Hematopoietic multipotent progenitor cell treated with erythropoietin and hydrocortisone succinate and interleukin-3 and kit ligand, for 6 days (in vitro differentiated cells): ENCODE results near the gene RIN1.
"Not testable (repeated sequence)": the region's sequence is repeated elsewhere in the genome, so short reads cannot be mapped to it uniquely, and the experiment has no call there.

Experiments used
- DNase-seq: peaks from one replicate; pipeline ENCODE4 v3.0.0-alpha.2; 2015

The RIN1 gene

DNA sequence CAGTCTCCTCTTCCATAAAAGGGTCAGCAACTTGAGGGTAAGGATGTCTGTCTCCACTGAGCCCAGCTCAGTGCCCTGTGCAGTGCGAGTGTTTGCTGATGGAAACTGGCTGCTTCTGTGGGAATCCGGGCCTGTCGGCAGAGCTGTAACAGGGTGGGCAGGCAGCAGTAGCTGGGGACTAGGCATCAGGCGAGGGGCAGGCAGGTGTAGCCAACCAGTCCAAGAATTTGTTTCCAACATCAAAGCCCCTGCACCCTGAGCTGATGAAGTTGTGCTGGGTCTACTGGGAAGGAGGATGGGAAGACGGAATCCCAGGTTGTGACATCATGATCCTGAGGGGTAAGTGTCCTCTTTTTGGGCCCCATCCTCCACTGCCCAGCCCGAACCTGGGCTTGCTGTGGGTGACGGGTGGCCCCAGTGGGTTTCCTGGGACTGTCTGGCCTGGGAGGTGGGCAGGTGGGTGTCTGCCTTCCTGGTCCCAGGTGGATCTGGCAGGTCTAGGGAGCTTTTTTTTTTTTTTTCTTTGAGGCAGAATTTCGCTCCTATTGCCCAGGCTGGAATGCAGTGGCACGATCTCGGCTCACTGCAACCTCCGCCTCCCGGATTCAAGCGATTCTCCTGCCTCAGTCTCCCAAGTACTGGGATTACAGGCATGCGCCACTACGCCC, 24.3 kb upstream of the RIN1 start:
- DNase-seq: no peak

DNA sequence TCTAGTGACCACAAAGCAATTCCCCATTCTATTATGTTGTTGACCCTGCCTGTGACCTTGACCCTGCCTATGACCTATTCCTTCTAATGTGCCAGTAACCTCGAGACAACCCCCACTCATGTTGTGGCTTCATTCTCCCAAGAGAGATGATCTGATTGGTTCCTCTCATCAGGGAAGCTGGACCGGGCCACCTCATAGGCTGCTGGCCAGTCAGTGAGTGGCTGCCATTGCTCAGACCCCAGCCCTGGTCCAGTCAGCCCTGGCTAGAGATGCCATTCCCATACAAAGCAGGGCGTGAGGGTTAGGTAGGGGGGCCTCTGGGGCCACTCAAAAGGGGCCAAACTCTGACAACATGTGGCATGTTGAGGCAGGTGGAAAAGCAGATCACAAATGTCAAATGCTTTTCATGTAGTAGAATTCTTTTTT, 23.4 kb upstream of the RIN1 start:
- DNase-seq: no peak

DNA sequence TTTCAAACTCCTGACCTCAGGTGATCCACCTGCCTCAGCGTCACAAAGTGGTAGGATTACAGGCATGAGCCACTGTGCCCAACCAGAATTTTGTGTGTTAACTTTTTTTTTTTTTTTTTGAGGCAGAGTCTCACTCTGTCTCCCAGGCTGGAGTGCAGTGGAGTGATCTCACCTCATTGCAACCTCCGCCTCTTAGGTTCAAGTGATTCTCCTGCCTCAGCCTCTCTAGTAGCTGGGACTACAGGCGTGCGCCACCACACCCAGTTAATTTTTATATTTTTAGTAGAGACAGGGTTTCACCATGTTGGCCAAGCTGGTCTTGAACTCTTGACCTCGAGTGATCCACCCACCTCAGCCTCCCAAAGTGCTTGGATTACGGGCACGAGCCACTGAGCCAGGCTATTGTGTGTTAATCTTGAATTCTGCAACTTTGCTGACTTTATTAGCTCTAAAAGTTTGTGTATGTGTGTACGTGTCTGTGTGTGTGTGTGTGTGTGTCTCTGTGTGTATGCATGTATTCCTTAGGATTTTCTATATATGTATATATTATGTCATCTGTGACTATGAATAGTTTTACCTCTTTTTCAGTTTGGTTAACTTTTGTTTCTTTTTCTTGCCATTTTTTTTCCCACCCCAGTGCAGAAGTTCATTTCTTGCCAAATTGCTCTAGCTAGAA, 14.5 kb upstream of the RIN1 start:
- not testable (repeated sequence) for DNase-seq

DNA sequence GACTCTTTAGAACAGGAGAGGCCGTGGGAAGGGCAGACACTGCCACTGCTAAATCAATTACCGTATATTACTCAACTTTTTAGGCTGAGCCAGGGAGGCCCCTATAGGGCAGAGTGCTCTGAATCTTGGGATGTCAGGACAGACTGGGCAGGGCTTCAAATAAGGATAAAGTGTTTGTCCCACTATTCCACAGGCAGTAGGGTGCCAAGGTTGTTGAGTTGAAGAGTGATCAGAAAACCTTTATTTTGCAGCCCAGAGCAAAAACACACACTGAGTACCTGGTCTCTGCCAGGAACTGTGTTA, 12.8 kb upstream of the RIN1 start:
- DNase-seq: no peak

DNA sequence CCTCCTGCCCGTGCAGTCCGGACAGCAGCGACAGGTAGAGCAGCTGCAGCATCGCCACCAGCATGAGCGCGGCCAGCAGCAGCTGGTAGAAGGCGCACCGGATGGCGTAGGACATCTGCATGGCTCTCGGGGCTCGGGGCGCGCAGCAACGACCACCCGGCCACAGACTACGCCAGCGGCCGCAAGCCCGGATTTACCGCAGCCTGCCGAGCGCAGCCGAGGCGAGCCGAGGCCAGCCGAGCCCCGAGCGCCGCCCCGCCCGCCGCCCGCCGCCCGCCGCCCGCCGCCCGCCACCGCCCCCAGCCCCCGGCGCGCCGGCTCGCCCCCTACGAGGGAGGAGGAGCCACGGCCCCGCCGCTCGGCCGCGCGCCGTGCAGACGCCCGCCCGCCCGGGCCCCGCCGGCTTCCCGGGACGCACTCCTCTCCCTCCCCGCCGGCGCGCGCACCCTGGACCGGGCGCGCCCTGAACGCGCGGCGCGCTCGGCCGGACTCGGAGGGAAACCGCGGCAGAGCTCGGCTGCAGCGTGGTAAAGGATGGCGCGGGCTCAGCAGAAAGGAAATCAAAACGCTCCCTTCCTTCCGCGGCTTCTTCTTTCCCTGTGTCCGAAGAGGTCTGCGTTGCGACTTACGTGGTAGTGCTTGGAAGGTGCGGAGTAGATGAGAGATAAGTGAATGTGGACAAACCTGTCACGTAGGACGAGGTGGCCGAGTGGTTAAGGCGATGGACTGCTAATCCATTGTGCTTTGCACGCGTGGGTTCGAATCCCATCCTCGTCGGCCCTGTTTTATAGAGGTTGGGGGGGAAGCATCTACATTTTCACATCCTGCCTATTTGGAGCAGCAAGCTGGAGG, 11.4 kb upstream of the RIN1 start, which contains the start of gene B4GAT1:
Gene B4GAT1 (minus strand): TSS at position 205 of the 852 bp plus-strand sequence. CDS start 84 bp downstream, at position 121.
- peak; percentile 77 for DNase-seq

DNA sequence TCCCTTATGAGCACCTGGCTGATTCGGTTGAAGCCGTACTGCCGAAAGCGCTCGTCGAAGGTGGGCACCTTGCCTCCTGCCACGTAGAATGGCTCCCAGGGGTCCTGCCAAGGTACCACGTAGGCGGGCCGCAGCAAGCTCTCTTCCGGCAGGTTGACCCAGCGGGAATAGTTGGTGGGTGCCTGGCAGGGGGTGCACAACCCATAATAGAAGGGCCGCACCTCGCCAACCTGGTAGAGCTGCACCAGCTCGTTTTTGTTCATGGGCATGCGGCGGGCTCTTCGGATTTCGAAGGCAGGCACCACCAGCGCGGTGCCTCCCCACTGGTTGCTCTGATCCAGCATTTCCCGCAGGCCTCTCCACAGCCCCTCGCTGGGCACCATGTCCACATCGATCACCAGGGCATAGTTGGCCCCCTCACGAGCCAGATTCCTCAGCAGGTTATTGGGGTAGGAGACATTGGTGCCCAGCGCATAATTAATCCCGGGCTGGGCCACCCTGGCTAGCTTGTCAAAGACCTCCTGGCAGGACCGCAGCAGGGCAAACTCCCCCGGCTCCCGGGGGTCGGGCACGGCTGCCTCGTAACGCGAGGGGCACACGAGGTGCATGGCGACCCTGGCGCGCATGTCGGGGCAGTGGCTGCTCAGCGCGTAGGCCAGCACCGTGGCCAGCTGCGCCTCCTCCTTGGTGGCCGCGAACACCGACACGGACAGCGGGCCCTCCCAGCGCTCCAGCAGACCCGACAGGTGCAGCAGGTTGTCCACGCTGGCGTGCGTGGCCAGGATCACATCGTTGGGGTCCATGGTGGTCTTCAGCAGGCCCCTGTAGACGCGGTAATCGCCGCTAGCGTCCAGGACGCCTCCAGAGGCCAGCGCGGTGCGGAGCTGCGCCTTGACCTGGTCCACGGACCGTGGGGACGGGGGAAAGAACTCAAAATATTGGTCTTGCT, 10.5 kb upstream of the RIN1 start:
- DNase-seq: no peak

DNA sequence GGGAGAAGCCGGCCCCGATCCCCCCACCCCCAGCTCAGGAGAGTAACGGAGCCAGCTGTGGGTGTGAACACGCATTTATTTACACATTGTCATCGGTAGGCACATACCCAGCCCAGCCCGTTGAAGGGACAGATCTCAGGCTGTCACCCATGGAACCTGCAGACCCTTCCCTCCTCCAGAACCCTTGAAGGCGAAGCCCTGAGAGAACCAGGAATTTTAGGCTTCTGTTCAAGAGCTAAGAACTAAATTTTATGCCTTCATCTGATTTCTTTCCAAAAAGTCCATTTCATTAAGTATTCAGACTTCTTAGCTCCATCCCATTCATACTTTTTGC, 9.0 kb upstream of the RIN1 start:
- DNase-seq: no peak

DNA sequence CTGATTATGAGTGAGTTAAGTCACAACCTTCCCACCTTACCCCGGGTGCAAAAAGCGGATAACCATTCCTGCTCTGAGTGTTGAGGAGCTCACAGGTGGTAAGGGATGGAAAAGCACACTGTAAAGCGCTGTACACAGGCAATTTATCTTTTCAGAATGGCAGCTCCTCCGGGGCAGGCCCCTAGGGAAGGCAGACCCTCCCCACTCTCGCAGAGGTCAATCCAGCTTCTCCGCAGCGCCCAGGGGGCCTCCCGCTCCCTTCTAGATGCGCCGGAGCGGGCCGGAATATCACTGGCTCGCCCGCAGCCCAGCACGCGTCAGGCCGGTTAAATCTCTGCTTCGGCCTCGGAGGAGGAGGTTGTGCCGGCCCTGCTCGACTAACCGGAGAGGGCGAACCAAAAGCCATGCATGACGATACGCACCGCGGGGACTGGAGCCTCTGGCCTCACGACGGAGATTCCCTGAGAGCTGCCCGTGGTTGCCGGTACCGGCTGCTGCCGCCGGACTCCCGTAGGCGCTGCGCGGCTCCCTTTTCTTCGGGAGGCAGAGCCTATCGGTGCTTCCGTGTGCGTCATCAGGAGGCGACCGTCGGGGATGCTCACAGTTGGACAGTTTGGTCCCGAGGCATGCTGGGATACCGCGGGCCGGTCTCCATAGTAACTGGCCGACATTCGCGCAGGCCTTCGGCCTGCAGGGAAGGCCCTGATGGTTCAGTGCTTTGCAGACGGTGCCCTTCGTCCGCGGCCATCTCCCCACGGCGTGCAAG, 8.5 kb upstream of the RIN1 start, which contains the start of gene BRMS1:
Gene BRMS1 (minus strand): TSS at position 555 of the 766 bp plus-strand sequence. CDS start 2,870 bp downstream, outside the sequence.
- DNase-seq: peak; percentile 98

DNA sequence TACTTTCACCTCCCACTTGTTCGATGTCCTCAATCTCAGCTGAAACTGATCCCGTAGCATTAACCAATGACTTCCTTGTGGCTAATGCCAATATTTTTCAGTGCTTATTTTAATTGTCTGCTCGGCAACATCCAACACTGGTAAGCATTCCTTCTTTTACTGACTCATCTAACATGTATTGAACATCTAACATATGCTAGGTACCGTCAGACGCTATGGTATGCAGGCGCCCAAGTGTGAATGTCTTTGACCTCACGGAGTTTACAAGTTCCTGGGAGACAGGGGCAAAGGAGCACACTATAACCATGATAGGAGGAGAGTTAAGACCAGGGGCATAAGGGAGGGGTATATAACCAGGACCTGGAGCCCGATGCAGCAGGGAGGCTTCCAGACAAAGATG, 6.9 kb upstream of the RIN1 start:
- DNase-seq: no peak

DNA sequence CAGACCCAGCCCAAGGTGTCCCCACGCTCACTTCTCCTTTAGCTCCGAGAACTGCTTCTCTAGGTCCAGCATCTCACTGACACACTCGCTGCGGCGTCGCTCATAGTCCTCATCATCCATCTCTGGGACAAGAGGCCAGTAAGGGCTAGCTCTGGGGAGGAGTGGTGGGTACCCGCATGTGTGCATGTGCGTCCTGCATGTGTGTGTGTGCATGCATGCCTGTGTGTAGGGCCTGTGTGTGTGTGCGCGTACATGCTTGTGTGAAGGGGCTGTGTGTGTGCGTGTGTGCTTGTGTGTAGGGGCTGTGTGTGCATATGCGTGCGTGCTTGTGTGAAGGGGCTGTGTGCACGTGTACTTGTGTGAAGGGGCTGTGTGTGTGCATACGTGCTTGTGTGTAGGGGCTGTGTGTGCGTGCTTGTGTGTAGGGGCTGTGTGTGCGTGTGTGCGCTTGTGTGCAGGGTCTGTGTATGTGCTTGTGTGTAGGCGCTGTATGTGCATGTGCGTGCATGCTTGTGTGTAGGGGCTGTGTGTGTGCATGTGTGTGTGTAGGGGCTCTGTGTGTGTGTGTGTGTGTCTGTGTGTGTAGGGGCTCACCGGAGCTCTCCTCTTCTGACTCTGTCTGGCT, 5.4 kb upstream of the RIN1 start:
- DNase-seq: no peak

DNA sequence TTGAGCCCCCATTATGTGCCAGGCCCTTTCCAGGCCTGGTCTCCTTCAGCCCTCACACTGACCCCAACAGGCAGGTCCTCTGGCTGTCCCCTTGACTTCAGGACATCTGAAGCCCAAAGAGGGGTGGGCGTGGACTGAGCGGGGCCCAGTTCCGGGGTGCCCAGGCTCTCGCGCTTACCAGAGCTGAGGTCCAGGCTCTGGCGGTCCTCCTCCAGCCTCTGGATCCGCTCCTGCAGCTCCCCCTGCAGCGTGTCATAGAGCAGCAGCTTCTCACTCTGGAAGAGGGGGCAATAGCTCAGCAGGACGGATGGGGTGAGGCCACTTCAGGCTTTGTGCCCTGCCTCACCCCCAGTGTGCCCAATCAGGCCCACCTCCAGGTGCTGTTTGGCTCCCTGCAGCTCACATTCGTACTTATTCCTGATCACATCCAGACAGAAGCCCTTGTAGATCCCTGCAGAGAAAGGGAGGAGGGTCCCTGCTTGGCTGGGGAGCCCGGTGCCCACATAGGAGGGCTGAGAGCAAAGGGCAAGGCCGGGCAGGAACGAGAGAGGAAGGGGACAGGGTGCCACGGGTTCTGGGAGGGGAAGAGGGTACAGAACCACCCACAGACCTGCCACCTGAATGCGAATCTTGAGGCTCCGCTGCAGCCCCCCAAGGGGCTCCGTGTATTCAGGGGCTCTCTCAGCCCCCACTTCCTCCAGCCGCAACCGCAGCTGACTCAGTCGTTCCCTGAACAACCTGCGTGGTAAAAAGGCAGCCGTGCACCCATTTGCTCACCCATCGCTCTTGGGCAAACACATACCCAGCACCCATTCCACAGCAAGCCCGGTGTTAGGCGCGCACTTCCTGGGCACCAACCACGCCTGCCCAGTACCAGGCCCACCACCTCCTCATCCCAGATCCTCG, 4.6 kb upstream of the RIN1 start:
- DNase-seq: no peak

DNA sequence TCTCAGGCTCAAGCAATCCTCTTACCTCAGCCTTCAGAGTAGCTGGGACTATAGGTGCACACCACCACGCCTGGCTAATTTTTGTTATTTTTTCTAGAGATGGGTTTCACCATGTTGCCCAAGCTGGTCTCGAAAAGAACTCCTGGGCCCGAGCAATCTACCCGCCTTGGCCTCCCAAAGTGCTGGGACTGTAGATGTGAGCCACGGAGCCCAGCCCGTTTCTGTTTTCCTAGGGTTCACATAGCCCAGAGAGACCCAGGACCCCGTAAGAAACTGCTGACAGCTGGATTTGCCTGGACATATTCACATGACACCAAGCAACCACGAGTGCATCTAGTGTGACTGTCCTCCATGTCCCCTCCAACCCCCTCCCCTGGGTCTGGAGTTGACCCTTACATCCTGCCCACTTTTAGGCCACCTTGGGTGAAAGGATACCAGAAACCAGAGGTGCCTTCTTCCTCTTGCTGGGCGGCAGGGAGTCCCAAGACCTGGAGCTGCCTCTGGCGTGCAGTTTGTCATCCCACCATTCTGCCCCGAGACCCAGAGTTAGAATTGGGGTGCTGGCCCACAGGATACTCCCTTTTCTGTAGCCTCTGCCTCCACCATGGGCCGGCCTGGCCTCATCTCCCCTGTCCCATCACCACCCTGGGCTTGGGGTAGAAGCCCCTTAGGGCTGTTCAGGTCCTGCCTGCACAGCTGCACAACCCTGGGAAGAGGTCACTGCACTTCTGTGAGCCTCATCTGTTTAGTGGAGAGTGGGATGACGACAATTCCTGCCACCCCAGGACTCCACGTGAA, 3.7 kb upstream of the RIN1 start:
- no peak for DNase-seq

DNA sequence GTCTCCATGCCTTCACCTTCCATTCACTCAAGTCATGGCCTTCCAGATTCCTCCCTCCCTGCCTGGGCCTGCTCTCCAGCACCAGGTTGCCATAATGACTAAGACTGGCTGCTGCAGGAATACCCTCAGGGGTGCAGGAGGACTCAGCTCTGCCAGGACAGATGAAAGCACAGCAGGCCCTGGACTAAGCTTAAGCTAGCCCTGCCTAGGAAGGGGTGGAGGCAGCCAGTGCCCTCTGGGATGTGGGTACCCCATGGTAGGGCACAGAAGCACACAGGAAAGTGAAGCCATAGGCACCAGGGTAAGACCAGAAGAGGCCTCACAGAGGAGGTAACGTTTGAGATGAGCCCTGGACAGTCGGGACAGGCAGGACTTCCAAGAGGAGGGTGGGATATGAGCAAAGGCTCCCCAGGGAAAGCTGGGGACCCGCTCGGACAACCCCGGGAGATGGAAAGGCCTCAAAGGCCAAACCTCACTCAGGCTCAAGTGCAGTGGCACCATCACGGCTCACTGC, 3.0 kb upstream of the RIN1 start:
- DNase-seq: no peak

DNA sequence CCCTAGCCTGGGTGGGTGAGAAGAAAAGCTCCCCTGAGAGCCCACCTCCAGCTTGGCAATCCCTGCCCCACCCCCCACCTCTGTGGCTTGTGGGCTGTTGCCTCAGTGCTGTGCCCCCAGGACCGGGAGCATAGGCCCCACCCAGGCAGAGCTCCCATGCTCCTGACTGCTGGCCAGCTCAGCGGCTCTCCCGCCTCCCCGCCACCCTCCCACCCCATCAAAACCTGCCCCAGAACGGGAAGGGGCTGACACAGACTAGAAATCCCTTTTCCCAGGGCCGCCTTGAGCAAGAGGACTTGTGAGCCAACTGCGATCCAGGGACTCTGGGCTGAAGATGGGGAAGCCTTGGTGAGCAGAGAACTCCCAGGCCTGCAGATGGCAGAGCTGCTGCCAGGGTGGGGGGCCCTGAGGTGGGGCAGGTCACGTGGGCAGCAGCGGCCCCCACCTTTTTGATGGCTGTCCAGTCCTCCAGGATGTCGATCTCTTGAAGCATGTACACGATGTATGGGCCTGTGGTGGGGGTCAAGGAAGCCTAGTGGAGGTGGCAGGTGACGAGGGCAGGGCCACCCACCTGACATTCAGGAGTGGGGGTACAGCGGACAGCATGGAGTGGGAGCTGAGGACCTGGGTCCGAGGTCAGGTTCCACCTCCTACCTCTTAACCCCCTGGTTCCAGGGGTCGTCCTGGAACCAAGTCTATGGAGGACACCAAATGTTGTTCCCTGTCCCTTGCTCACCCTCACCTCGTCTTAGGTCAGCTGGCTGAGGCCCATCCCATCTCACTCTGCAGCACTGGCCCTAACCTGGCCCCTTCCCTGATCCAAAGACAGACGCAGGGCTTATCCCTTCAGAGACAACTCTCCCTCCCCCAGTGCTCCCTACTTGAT, 2.3 kb upstream of the RIN1 start:
- no peak for DNase-seq

DNA sequence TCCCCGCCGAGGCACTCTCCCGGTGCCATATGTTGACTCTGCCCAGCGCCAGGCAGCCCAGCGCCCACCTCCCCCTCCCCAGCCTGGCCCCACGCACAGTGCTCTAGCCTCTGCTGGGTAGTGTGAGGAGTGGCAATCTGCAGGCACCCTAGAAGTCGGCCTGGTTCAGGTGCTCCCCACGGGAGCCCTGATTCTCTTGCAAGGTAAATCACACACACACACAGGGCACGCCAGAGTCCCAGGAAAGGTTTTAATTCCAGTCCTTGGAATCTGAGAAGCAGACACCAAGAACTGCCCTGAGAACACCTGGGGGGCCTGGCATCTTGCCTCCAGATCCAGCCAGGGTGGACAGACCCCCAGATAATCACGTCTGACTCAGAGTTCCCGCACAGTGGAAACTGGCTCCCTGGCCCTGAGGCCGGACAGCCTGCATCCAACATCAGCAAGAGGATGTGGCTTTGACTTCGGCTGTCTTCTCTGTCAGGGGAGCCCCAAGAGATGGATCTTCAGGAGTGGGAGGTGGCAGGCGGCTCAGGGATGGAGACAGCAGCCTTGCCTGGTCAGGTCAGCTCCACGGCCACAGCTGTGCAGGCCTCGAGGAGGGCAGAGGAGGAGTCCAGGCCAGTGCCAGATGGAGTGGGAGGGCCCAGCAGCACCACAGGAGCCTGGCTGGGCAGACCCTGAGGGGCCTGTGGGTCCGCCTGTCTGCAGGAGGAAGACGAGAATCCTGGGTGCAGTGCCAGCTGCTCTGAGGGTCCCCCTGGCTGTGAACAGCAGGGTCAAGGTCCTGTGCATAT, 1.1 kb upstream of the RIN1 start:
- no peak for DNase-seq

DNA sequence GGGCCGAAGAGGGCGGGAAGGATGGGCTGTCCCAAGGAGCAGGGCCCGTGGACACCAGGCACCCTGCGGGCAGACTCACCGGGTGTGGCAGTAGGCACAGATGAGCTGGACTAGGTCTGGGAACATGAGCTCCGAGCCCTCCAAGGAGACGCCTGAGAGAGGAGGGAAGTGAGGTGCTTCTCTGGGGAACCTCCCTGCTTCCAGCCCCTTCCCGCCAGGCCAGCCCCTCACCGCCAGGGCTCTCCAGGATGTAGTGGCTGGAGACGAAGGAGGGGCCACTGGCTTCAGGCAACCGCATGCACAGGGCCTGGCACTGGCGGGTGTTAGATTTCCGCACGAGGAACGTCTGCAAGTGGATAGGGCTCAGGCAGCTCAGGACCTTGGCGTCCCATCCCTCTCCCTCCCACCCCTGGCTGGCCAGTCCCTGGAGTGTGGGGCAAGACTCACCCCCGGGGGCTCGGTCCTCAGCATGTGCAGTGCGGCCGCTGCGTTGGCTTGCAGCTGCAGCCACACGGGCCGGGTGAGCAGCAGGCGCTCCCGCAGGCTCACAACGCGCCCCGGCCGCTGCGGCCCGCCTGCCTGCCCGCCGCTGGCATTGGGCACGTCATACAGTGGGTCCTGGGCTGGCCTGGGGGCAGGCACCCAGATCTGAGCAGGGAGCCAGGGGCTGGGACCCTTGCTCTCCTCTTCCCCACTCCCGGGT, 552 bp downstream of the RIN1 start:
- no peak for DNase-seq
